SH-SY5Y (cell line): ENCODE data around the gene DPYSL4.

Experiments
- GATA2 ChIP-seq: IDR thresholded peaks from 2 replicates; pipeline ENCODE4 v1.6.1; 2011; ENCODE audit warnings: mild to moderate bottlenecking, low read depth, low read length
- GATA3 ChIP-seq: IDR thresholded peaks from 2 replicates; pipeline ENCODE4 v1.6.1; 2011; ENCODE audit warnings: low read depth, mild to moderate bottlenecking, low read length, moderate library complexity

DNA sequence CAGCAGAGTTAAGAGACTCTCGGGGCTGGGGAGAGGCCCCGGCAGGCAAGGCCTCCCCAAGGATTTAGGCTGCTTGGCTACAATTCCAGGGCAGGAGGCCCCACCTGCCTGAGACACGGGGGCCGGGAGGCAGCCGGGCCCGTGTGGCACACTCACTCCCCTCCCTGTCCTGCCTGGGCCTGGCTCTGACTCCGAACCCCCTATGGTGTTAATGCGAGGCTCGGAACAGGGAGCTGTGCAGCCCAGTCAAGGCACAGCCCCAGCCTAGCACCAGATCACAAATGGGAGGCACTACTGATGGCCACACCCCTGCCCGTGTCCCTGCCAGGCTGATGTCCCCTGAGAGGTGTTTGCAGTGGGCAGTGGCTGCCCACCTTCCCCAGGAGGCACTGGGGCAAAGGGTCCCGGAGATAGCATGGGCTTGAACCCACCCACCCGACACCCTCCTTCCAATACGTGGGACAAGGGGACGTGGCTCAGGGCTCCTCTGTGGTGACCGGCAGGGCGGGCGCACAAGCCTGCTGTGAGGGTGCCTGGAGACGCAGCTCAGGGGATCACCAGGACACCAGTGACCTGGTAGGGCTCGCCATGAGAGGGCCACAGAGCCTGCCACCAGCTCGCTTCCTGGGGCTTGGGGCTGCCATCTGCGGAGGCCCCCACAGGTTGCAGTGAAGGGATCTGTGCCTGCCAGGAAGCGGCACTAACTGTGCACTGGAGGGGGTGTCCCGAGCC, 37.0 kb downstream of the DPYSL4 start:
- no peak for TF ChIP-seq GATA3
- TF ChIP-seq GATA2 = no peak
